SK-N-SH treated with all-trans-retinoic acid at 6 μM for 48 hours (cell line): ENCODE data around the gene ARHGDIA.

ENCODE experiments used
- ATAC-seq: fragments of 200-7000 bp; cut with Tn5 transposase; 3 replicates; pipeline ENCODE4 v1.9.1; 2020; ENCODE audit warnings: mild to moderate bottlenecking, moderate library complexity
- ARNTL ChIP-seq: fragments of 450-650 bp; formaldehyde crosslinking; IDR thresholded peaks from 2 replicates; pipeline ENCODE4 v1.5.0; 2020; ENCODE audit warnings: low read depth, mild to moderate bottlenecking, moderate library complexity, borderline replicate concordance
- BACH2 ChIP-seq: fragments of 250-450 bp; sonication (Bioruptor Pico); IDR thresholded peaks from 2 replicates; pipeline ENCODE4 v1.9.0; 2021; ENCODE audit warnings: mild to moderate bottlenecking, borderline replicate concordance
- CSDC2 ChIP-seq: fragments of 250-450 bp; sonication (Bioruptor Pico); IDR thresholded peaks from 2 replicates; pipeline ENCODE4 v1.5.0; 2020; ENCODE audit warnings: mild to moderate bottlenecking, moderate library complexity
- CSRNP3 ChIP-seq: fragments of 250-450 bp; sonication (Bioruptor Pico); IDR thresholded peaks from 2 replicates; pipeline ENCODE4 v1.5.1; 2021; ENCODE audit warnings: mild to moderate bottlenecking, moderate library complexity
- ESRRG ChIP-seq: fragments of 250-450 bp; sonication (Bioruptor Pico); IDR thresholded peaks from 2 replicates; pipeline ENCODE4 v1.6.1; 2021; ENCODE audit warnings: mild to moderate bottlenecking
- GLIS3 ChIP-seq: fragments of 250-450 bp; sonication (Bioruptor Pico); IDR thresholded peaks from 2 replicates; pipeline ENCODE4 v1.5.0; 2020; ENCODE audit warnings: mild to moderate bottlenecking, moderate library complexity
- OSR1 ChIP-seq: fragments of 250-450 bp; sonication (Bioruptor Pico); IDR thresholded peaks from 2 replicates; pipeline ENCODE4 v1.8.0; 2022; ENCODE audit warnings: moderate library complexity, mild to moderate bottlenecking, inconsistent platforms
- PATZ1 ChIP-seq: fragments of 250-450 bp; sonication (Bioruptor Pico); IDR thresholded peaks from 2 replicates; pipeline ENCODE4 v1.8.0; 2020; ENCODE audit warnings: mild to moderate bottlenecking, moderate library complexity, borderline replicate concordance
- PPARA ChIP-seq: fragments of 250-450 bp; sonication (Bioruptor Pico); IDR thresholded peaks from 2 replicates; pipeline ENCODE4 v1.5.0; 2020; ENCODE audit warnings: mild to moderate bottlenecking, borderline replicate concordance
- RARB ChIP-seq: fragments of 250-450 bp; sonication (Bioruptor Pico); IDR thresholded peaks from 2 replicates; pipeline ENCODE4 v1.8.0; 2021; ENCODE audit warnings: mild to moderate bottlenecking, moderate library complexity
- SNAI2 ChIP-seq: fragments of 250-450 bp; sonication (Bioruptor Pico); IDR thresholded peaks from 2 replicates; pipeline ENCODE4 v1.5.0; 2020; ENCODE audit warnings: mild to moderate bottlenecking, moderate library complexity
- TCF4 ChIP-seq: fragments of 250-450 bp; sonication (Bioruptor Pico); IDR thresholded peaks from 2 replicates; pipeline ENCODE4 v1.8.0; 2021; ENCODE audit warnings: mild to moderate bottlenecking, moderate library complexity, borderline replicate concordance
- TOX ChIP-seq: fragments of 250-450 bp; sonication (Bioruptor Pico); IDR thresholded peaks from 2 replicates; pipeline ENCODE4 v1.8.0; 2021; ENCODE audit warnings: mild to moderate bottlenecking, moderate library complexity, borderline replicate concordance
- TSHZ2 ChIP-seq: fragments of 250-450 bp; sonication (Bioruptor Pico); IDR thresholded peaks from 2 replicates; pipeline ENCODE4 v1.5.0; 2020; ENCODE audit warnings: mild to moderate bottlenecking, moderate library complexity
- ZFP3 ChIP-seq: fragments of 250-450 bp; sonication (Bioruptor Pico); IDR thresholded peaks from 2 replicates; pipeline ENCODE4 v1.5.0; 2020; ENCODE audit warnings: mild to moderate bottlenecking, moderate library complexity
- ZFP30 ChIP-seq: fragments of 450-650 bp; formaldehyde crosslinking; IDR thresholded peaks from 2 replicates; pipeline ENCODE4 v1.5.0; 2022; ENCODE audit warnings: mild to moderate bottlenecking, moderate library complexity
- ZNF565 ChIP-seq: fragments of 450-650 bp; formaldehyde crosslinking; conservative IDR thresholded peaks from 2 replicates; pipeline ENCODE4 v1.5.0; 2020; ENCODE audit warnings: low read depth, mild to moderate bottlenecking, moderate library complexity
- ZNF70 ChIP-seq: fragments of 450-650 bp; formaldehyde crosslinking; IDR thresholded peaks from 2 replicates; pipeline ENCODE4 v1.5.0; 2020; ENCODE audit warnings: mild to moderate bottlenecking, moderate library complexity
- ZNF8 ChIP-seq: fragments of 450-650 bp; formaldehyde crosslinking; IDR thresholded peaks from 2 replicates; pipeline ENCODE4 v1.5.0; 2020; ENCODE audit warnings: mild to moderate bottlenecking, moderate library complexity
- TF ChIP-seq, protein P1 (sequence below): fragments of 250-450 bp; sonication (Bioruptor Pico); IDR thresholded peaks from 2 replicates; pipeline ENCODE4 v1.5.1; 2020; ENCODE audit warnings: low read depth, mild to moderate bottlenecking, moderate library complexity
- TF ChIP-seq, protein P2 (sequence below): fragments of 250-450 bp; sonication (Bioruptor Pico); IDR thresholded peaks from 2 replicates; pipeline ENCODE4 v1.8.0; 2021; ENCODE audit warnings: low read depth, mild to moderate bottlenecking, moderate library complexity, borderline replicate concordance

The ARHGDIA gene

GRCh38 chr17:81852237-81852636 is 18.9 kb downstream of the ARHGDIA start:
- no peak for ATAC-seq

DNA sequence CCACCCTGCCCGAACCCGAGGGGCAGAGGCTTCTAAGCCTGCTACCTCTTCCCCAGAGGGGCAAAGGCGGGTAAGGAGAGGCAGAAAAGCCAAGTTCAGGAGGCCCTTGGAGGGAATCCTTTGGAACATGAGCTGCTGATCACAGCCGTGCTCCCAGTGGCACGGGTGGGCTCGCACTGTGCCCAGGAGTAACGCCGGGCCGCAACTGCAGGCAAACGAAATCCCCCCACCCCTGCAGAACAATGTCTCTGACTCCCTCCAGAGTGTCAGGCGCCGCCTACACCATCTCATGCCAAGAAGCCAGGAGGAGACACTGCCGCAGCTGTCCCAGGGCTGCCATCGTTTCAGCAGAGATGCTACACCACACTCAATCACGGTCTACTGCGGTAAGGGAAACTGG is 19.7 kb downstream of the ARHGDIA start:
- TF ChIP-seq, protein P1, sequence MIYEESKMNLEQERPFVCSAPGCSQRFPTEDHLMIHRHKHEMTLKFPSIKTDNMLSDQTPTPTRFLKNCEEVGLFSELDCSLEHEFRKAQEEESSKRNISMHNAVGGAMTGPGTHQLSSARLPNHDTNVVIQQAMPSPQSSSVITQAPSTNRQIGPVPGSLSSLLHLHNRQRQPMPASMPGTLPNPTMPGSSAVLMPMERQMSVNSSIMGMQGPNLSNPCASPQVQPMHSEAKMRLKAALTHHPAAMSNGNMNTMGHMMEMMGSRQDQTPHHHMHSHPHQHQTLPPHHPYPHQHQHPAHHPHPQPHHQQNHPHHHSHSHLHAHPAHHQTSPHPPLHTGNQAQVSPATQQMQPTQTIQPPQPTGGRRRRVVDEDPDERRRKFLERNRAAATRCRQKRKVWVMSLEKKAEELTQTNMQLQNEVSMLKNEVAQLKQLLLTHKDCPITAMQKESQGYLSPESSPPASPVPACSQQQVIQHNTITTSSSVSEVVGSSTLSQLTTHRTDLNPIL (CRISPR knock-in tag) = no peak
- TF ChIP-seq TCF4 (CRISPR knock-in tag) = no peak
- no peak for TF ChIP-seq ZNF8 (CRISPR knock-in tag)
- TF ChIP-seq ZFP3 (CRISPR knock-in tag) = no peak
- no peak for TF ChIP-seq SNAI2
- TF ChIP-seq GLIS3 (CRISPR knock-in tag) = no peak
- no peak for TF ChIP-seq BACH2
- TF ChIP-seq, protein P2, sequence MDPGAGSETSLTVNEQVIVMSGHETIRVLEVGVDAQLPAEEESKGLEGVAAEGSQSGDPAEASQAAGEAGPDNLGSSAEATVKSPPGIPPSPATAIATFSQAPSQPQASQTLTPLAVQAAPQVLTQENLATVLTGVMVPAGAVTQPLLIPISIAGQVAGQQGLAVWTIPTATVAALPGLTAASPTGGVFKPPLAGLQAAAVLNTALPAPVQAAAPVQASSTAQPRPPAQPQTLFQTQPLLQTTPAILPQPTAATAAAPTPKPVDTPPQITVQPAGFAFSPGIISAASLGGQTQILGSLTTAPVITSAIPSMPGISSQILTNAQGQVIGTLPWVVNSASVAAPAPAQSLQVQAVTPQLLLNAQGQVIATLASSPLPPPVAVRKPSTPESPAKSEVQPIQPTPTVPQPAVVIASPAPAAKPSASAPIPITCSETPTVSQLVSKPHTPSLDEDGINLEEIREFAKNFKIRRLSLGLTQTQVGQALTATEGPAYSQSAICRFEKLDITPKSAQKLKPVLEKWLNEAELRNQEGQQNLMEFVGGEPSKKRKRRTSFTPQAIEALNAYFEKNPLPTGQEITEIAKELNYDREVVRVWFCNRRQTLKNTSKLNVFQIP (CRISPR knock-in tag) = no peak
- no peak for TF ChIP-seq ESRRG (CRISPR knock-in tag)
- TF ChIP-seq ZNF565 (CRISPR knock-in tag) = no peak
- no peak for TF ChIP-seq OSR1 (CRISPR knock-in tag)
- no peak for TF ChIP-seq PATZ1 (CRISPR knock-in tag)
- no peak for TF ChIP-seq TSHZ2
- no peak for TF ChIP-seq RARB (CRISPR knock-in tag)
- TF ChIP-seq CSRNP3 = no peak
- no peak for TF ChIP-seq TOX (CRISPR knock-in tag)
- no peak for TF ChIP-seq CSDC2 (CRISPR knock-in tag)
- no peak for TF ChIP-seq ARNTL
- TF ChIP-seq ZFP30 = no peak
- ATAC-seq = no peak

More at GRCh38 chr17:81852237-81852636, 18.9 kb downstream of the ARHGDIA start:
- TF ChIP-seq ZNF8 (CRISPR knock-in tag) (no peak), ESRRG (CRISPR knock-in tag) (no peak), ZFP30 (no peak), ZNF70 (CRISPR knock-in tag) (no peak), ZNF565 (CRISPR knock-in tag) (no peak), TCF4 (CRISPR knock-in tag) (no peak), ARNTL (no peak), TOX (CRISPR knock-in tag) (no peak), PPARA (no peak), CSRNP3 (no peak)
